Measurements from ENCODE around the gene SULF2. TPM values are rescaled to one million over a fixed set of nuclear protein-coding genes. Genes with fewer than 3 reads are reported as not detected.
A peak's percentile ranks its signal among the peaks of the same experiment; 100 is the strongest.

The SULF2 gene
- total RNA-seq, 1 donor from 2014 or later = 18.8 TPM

- no peak for DNase-seq (ENCODE audit: low spot score in 2 of 2)
- FAIRE-seq = no peak
These were observed 41.6 kb downstream of the SULF2 start for GRCh38 chr20:47743671-47744070.

- DNase-seq (ENCODE audit: low spot score in 2 of 2) (no peak), FAIRE-seq (no peak)
These were observed 43.3 kb downstream of the SULF2 start for GRCh38 chr20:47741669-47742608.

GRCh38 chr20:47740862-47741184 lies 44.5 kb downstream of the SULF2 start:
- DNase-seq (ENCODE audit: low spot score in 2 of 2) = no peak
- FAIRE-seq = no peak

GRCh38 chr20:47740121-47740861 lies 45.0 kb downstream of the SULF2 start:
- FAIRE-seq (no peak), DNase-seq (ENCODE audit: low spot score in 2 of 2) (no peak)

GRCh38 chr20:47737923-47738322 lies 47.4 kb downstream of the SULF2 start:
- FAIRE-seq (no peak), DNase-seq (ENCODE audit: low spot score in 2 of 2) (no peak)

- FAIRE-seq (no peak), DNase-seq (ENCODE audit: low spot score in 2 of 2) (no peak)
These were observed 48.6 kb downstream of the SULF2 start for GRCh38 chr20:47736570-47737152.

- DNase-seq (ENCODE audit: low spot score in 2 of 2) (no peak), FAIRE-seq (no peak)
These were observed 49.6 kb downstream of the SULF2 start for GRCh38 chr20:47735412-47736400.

GRCh38 chr20:47734870-47735269 lies 50.4 kb downstream of the SULF2 start:
- FAIRE-seq = no peak
- no peak for DNase-seq (ENCODE audit: low spot score in 2 of 2)

GRCh38 chr20:47733892-47734291 lies 51.4 kb downstream of the SULF2 start:
- DNase-seq (ENCODE audit: low spot score in 2 of 2) = no peak
- FAIRE-seq = no peak

GRCh38 chr20:47730744-47731143 lies 54.5 kb downstream of the SULF2 start:
- FAIRE-seq (no peak), DNase-seq (ENCODE audit: low spot score in 2 of 2) (no peak)

- FAIRE-seq = no peak
- DNase-seq (ENCODE audit: low spot score in 2 of 2) = no peak
These were observed 55.8 kb downstream of the SULF2 start for GRCh38 chr20:47729472-47729871.

- peak in 1 of 2 donors; percentile 33 for DNase-seq (ENCODE audit: low spot score in 2 of 2)
- no peak for FAIRE-seq
These were observed 57.3 kb downstream of the SULF2 start for GRCh38 chr20:47727909-47728361.

- no peak for FAIRE-seq
- DNase-seq (ENCODE audit: low spot score in 2 of 2) = no peak
These were observed 58.0 kb downstream of the SULF2 start for GRCh38 chr20:47727170-47727880.

GRCh38 chr20:47726632-47727031 lies 58.6 kb downstream of the SULF2 start:
- no peak for FAIRE-seq
- DNase-seq (ENCODE audit: low spot score in 2 of 2) = no peak

GRCh38 chr20:47725248-47725973 lies 59.9 kb downstream of the SULF2 start:
- no peak for FAIRE-seq
- peak; percentile 29 to 69 for DNase-seq (ENCODE audit: low spot score in 2 of 2)

- FAIRE-seq = no peak
- no peak for DNase-seq (ENCODE audit: low spot score in 2 of 2)
These were observed 60.4 kb downstream of the SULF2 start for GRCh38 chr20:47724910-47725247.

- DNase-seq (ENCODE audit: low spot score in 2 of 2) (no peak), FAIRE-seq (no peak)
These were observed 60.9 kb downstream of the SULF2 start for GRCh38 chr20:47724396-47724795.

GRCh38 chr20:47723322-47723721 lies 62.0 kb downstream of the SULF2 start:
- no peak for DNase-seq (ENCODE audit: low spot score in 2 of 2)
- FAIRE-seq = no peak
